Mesenchymal stem cell (in vitro differentiated cells and primary cell): Measurements from ENCODE around the gene NECAB2.

ENCODE experiments used
- DNase-seq: peaks from one replicate; pipeline ENCODE4 v3.0.0-alpha.2; 2013
- H2AFZ ChIP-seq: one replicate; pipeline ENCODE4 v1.6.1; 2013; ENCODE audit warnings: low read depth, mild to moderate bottlenecking, control low read depth, inconsistent platforms, low read length, moderate library complexity
- H2AK5ac ChIP-seq: 2 replicates; pipeline ENCODE4 v1.6.1; 2013; ENCODE audit warnings: low read length, moderate library complexity, mild to moderate bottlenecking, inconsistent platforms; ENCODE audit not compliant: severe bottlenecking
- H2BK120ac ChIP-seq: one replicate; pipeline ENCODE4 v1.6.1; 2013; ENCODE audit warnings: low read depth, mild to moderate bottlenecking, inconsistent platforms, low read length, moderate library complexity
- H2BK12ac ChIP-seq, 2 experiments: one replicate each; pipeline ENCODE4 v1.6.1; 2013; ENCODE audit warnings: inconsistent platforms in 2 of 2, low read length in 2 of 2, mild to moderate bottlenecking in 2 of 2, moderate library complexity in 2 of 2, control low read depth in 1 of 2
- H2BK15ac ChIP-seq: one replicate; pipeline ENCODE4 v1.6.1; 2013; ENCODE audit warnings: mild to moderate bottlenecking, low read depth, inconsistent platforms; ENCODE audit not compliant: poor library complexity, severe bottlenecking
- H2BK5ac ChIP-seq: 2 replicates; pipeline ENCODE4 v1.6.1; 2013; ENCODE audit warnings: low read depth, mild to moderate bottlenecking, low read length, control low read depth, inconsistent platforms; ENCODE audit not compliant: poor library complexity, severe bottlenecking
- H3K14ac ChIP-seq, 2 experiments: one replicate each; pipeline ENCODE4 v1.6.1; 2013; ENCODE audit warnings: inconsistent platforms in 2 of 2, low read length in 2 of 2, control low read depth in 1 of 2, mild to moderate bottlenecking in 1 of 2, moderate library complexity in 1 of 2
- H3K18ac ChIP-seq, 2 experiments: one replicate each; pipeline ENCODE4 v1.6.1; 2013; ENCODE audit warnings: inconsistent platforms in 2 of 2, low read length in 2 of 2, control low read depth in 1 of 2, low read depth in 1 of 2, mild to moderate bottlenecking in 1 of 2
- H3K23ac ChIP-seq, 2 experiments: one replicate each; pipeline ENCODE4 v1.6.1; 2013; ENCODE audit warnings: inconsistent platforms in 2 of 2, low read length in 2 of 2, mild to moderate bottlenecking in 2 of 2, moderate library complexity in 2 of 2, control low read depth in 1 of 2
- H3K27ac ChIP-seq: 2 replicates; pipeline ENCODE4 v1.5.1; 2013; ENCODE audit warnings: mild to moderate bottlenecking, moderate library complexity, low read length, control low read depth, inconsistent platforms; ENCODE audit not compliant: poor library complexity, severe bottlenecking
- H3K27me3 ChIP-seq, 2 experiments: 2 replicates each; pipeline versions ENCODE4 v1.6.1 to v1.7.0; 2013; ENCODE audit warnings: low read length in 2 of 2, mild to moderate bottlenecking in 2 of 2, moderate library complexity in 2 of 2, control low read depth in 1 of 2, inconsistent platforms in 1 of 2; ENCODE audit not compliant: control insufficient read depth in 1 of 2, insufficient read depth in 1 of 2
- H3K36me3 ChIP-seq, 2 experiments: 2 replicates each; pipeline versions ENCODE4 v1.6.1 to v1.7.0; 2013; ENCODE audit warnings: low read length in 2 of 2, control low read depth in 1 of 2, inconsistent platforms in 1 of 2, low read depth in 1 of 2, mild to moderate bottlenecking in 1 of 2; ENCODE audit not compliant: insufficient read depth in 2 of 2, control insufficient read depth in 1 of 2
- H3K4ac ChIP-seq, 2 experiments: one replicate each; pipeline ENCODE4 v1.6.1; 2013; ENCODE audit warnings: inconsistent platforms in 2 of 2, low read length in 2 of 2, mild to moderate bottlenecking in 2 of 2, moderate library complexity in 2 of 2, control low read depth in 1 of 2, low read depth in 1 of 2
- H3K4me1 ChIP-seq: 2 replicates; pipeline ENCODE4 v1.6.1; 2013; ENCODE audit warnings: low read depth, low read length, control low read depth; ENCODE audit not compliant: control insufficient read depth, insufficient read depth
- H3K4me2 ChIP-seq: 2 replicates; pipeline ENCODE4 v1.6.1; 2013; ENCODE audit warnings: low read length, mild to moderate bottlenecking, inconsistent platforms; ENCODE audit not compliant: poor library complexity, severe bottlenecking
- H3K4me3 ChIP-seq, 2 experiments: 2 replicates each; pipeline versions ENCODE4 v1.5.1 to v1.7.0; 2013; ENCODE audit warnings: low read length in 2 of 2, mild to moderate bottlenecking in 2 of 2, control low read depth in 1 of 2, low read depth in 1 of 2; ENCODE audit not compliant: insufficient read depth in 1 of 2
- H3K79me1 ChIP-seq: replicated peaks from 2 replicates; pipeline ENCODE4 v1.6.1; 2013; ENCODE audit warnings: mild to moderate bottlenecking, control low read depth, low read length, inconsistent platforms; ENCODE audit not compliant: poor library complexity, severe bottlenecking
- H3K9ac ChIP-seq: 2 replicates; pipeline ENCODE4 v1.7.0; 2013; ENCODE audit warnings: mild to moderate bottlenecking, low read length, moderate library complexity
- H3K9me3 ChIP-seq: 2 replicates; pipeline ENCODE4 v1.7.0; 2013; ENCODE audit warnings: mild to moderate bottlenecking, low read length; ENCODE audit not compliant: control insufficient read depth
- H4K8ac ChIP-seq: one replicate; pipeline ENCODE4 v1.6.1; 2013; ENCODE audit warnings: inconsistent platforms, mild to moderate bottlenecking, low read length, moderate library complexity
- H4K91ac ChIP-seq: one replicate; pipeline ENCODE4 v1.6.1; 2013; ENCODE audit warnings: mild to moderate bottlenecking, low read length, inconsistent platforms
- WGBS: methylation state at CpG from one replicate; pipeline ENCODE4 v1.1.7; 2013; ENCODE audit warnings: mixed read lengths; 5-methylcytosine and 5-hydroxymethylcytosine counted together

NECAB2 gene

DNA sequence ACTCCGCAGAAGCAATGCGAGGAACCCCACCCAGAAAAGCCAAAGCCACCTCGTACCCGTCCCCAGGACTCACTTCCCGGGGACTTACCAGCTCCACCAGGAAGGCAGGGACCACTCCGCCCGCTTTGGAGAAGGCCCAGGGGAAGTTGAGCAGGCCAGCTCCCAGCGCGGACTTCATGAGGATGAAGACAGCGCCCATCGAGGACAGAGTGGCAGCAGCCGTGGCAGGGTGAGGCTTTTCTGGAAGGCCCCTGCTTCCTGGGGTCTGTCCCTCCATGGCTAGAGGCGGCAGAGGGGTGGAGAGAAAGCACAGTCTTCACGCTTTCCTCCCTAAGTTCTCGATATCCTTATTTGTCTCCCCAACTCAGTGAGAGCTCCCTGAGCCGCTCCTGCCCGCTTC, 73.8 kb downstream of the NECAB2 start:
- no peak overlapping the region for H2BK5ac ChIP-seq
- no peak overlapping the region for H3K27ac ChIP-seq
- no peak overlapping the region for H3K4me3 ChIP-seq
- H2AFZ ChIP-seq: no peak overlapping the region
- no peaks in the 10 kb centered on the region for H3K9me3 ChIP-seq
- no peak overlapping the region for H2BK15ac ChIP-seq
- H3K9ac ChIP-seq: no peak overlapping the region
- H3K4ac ChIP-seq: no peak overlapping the region
- peaks cover 47% of the 10 kb centered on the region in 2 experiments for H3K27me3 ChIP-seq
- no peak overlapping the region for H3K18ac ChIP-seq
- H3K14ac ChIP-seq: no peak overlapping the region
- H2BK120ac ChIP-seq: no peak overlapping the region
- no peak overlapping the region for H4K91ac ChIP-seq
- peaks cover 4% of the 10 kb centered on the region for H3K4me1 ChIP-seq
- DNase-seq: no peak
- H3K36me3 ChIP-seq: peaks cover under 1 to 2% of the 10 kb centered on the region in 2 experiments
- H2AK5ac ChIP-seq: no peak overlapping the region
- no peak overlapping the region for H3K4me2 ChIP-seq
- WGBS: 92% methylated on average over 17 of the region's 17 CpGs
- H3K23ac ChIP-seq: no peak overlapping the region
- no peak overlapping the region for H4K8ac ChIP-seq
- H2BK12ac ChIP-seq: no peak overlapping the region
- no peaks in the 10 kb centered on the region for H3K79me1 ChIP-seq

DNA sequence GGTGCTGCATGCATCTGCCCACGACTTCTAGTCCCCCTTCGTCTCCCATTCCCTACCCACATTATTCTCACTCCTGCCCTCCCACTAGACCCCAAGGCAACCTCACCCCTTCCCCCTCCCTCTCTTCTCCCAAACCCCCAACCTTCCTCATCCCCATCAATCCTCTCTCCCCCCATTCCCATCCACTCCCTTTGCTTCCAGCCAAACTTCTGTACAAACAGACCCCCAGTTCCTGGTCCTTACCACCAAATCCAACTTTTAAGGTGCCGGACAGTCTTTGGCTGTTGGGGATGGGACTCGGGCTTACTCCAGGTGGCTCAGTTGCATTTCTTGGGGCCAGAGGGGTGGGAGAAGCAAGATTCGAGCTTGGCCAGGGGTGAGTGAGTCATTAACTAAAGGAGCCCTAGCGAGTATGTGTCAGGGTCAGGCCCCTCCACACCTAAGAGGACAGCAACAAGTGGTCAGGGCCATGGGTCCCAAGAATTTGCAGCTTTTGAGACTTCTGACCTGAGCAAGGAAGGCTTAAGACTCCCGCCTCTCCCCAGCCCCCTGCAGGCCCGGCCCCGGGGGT, 74.3 kb downstream of the NECAB2 start, which contains the start of gene SLC38A8:
TSS of gene SLC38A8 (minus strand) at position 488 of the 571 bp plus-strand sequence. CDS start 638 bp downstream, outside the sequence.
- WGBS: 65% methylated on average over 9 of the region's 9 CpGs
- no peak within 1 kb of the TSS for H3K4me3 ChIP-seq
- no peak for DNase-seq

DNA sequence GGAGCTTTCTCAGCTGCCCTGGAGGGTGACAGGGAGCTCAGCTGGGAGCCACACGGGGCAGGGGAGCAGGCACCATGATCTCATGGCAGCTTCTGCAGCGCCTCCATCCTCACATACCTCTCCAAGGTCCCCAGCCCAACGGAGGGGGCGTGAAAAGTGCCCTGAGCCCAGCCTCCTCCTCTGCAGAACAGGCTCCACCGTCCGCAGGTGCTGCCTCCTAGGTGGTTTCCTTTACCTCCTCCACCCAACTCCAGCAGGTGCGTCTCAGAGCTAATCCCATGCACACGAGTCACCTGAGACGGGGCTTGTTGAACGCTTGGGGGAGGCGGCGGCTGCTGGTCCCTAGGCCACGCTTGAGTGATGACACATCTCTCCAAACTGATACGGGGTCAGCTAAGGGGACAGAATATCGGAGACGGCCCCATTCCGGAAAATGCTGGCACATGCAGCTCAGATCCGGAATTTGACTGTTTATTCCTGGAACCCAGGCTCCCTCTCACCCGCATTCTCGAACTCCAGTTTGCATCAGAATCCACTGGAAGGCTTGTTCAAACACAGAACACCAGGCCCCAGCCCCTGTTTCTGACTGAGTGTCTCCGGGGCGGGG, 74.9 kb downstream of the NECAB2 start:
- Histone ChIP-seq H2BK120ac (no peak overlapping the region), H2AFZ (no peak overlapping the region), H4K8ac (no peak overlapping the region), H3K27me3 (peaks cover 47% of the 10 kb centered on the region in 2 experiments), H4K91ac (no peak overlapping the region), H2BK15ac (no peak overlapping the region), H3K23ac (no peak overlapping the region), H2BK5ac (no peak overlapping the region), H3K36me3 (peaks cover 12% of the 10 kb centered on the region in 2 experiments), H3K27ac (no peak overlapping the region), H2BK12ac (no peak overlapping the region), H3K9me3 (no peaks in the 10 kb centered on the region), H3K4me3 (no peak overlapping the region), H2AK5ac (no peak overlapping the region), H3K9ac (no peak overlapping the region), H3K4me1 (peaks cover 4% of the 10 kb centered on the region), H3K79me1 (no peaks in the 10 kb centered on the region), H3K14ac (no peak overlapping the region), H3K18ac (no peak overlapping the region), H3K4ac (no peak overlapping the region), H3K4me2 (no peak overlapping the region)
- 61% methylated on average over 22 of the region's 22 CpGs for WGBS
- DNase-seq: no peak

More for the DNA sequence above, 74.3 kb downstream of the NECAB2 start, which contains the start of gene SLC38A8:
- Histone ChIP-seq H3K27me3 (peaks cover 47% of the 10 kb centered on the region in 2 experiments), H2BK120ac (no peak within 1 kb of the TSS), H3K36me3 (peaks cover 6 to 8% of the 10 kb centered on the region in 2 experiments), H4K8ac (no peak within 1 kb of the TSS), H3K9ac (no peak within 1 kb of the TSS), H3K23ac (no peak within 1 kb of the TSS), H2BK12ac (no peak within 1 kb of the TSS), H3K18ac (no peak within 1 kb of the TSS), H2BK15ac (no peak within 1 kb of the TSS), H3K14ac (no peak within 1 kb of the TSS), H3K9me3 (no peaks in the 10 kb centered on the region), H2AFZ (no peak within 1 kb of the TSS), H2AK5ac (no peak within 1 kb of the TSS), H3K79me1 (no peaks in the 10 kb centered on the region), H2BK5ac (no peak within 1 kb of the TSS), H4K91ac (no peak within 1 kb of the TSS), H3K4me2 (no peak within 1 kb of the TSS), H3K4ac (no peak within 1 kb of the TSS), H3K4me1 (peaks cover 4% of the 10 kb centered on the region), H3K27ac (no peak within 1 kb of the TSS)

DNA sequence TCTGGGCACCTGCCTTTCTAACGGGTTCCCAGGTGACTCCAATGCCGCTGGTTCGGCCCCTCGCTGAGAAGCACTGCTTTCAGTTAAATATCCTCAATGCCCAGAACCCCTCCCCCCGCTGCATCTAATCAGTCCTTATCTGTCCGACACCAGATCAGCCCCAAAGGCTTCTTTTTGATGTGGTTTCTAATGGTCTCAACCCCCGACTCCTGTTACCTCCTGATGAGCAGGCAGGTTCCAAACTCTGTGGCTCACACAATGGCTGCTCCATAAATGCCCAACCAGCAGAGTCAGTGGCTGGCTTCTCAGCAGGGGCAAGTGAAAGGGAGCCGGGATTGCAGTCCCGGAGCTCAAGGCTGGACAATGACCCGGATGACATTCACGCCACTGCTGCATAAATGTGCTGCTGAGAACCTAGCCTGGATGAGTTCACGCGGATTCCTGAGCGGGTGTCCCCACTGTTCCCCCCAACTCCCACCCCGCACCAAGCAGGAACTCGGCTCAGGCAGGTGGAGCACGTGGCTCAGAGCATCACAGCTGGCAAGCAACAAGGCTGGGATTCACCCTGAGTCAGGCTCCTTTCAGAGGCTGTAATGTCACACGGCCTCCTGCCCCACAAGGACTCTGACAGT, 75.6 kb downstream of the NECAB2 start:
- Histone ChIP-seq H3K23ac (no peak overlapping the region), H3K18ac (no peak overlapping the region)
- WGBS: 58% methylated on average over 18 of the region's 18 CpGs

More for the DNA sequence above, 75.6 kb downstream of the NECAB2 start:
- Histone ChIP-seq H3K4me2 (no peak overlapping the region), H4K8ac (no peak overlapping the region), H3K4ac (no peak overlapping the region), H3K27ac (no peak overlapping the region), H2BK15ac (no peak overlapping the region), H3K36me3 (peaks cover 15 to 17% of the 10 kb centered on the region in 2 experiments), H2AFZ (no peak overlapping the region), H3K9ac (no peak overlapping the region), H2AK5ac (no peak overlapping the region), H2BK5ac (no peak overlapping the region), H2BK120ac (no peak overlapping the region), H3K14ac (no peak overlapping the region), H3K9me3 (no peaks in the 10 kb centered on the region), H3K79me1 (no peaks in the 10 kb centered on the region), H2BK12ac (no peak overlapping the region), H3K27me3 (peaks cover 47% of the 10 kb centered on the region in 2 experiments), H4K91ac (peak overlapping the region; percentile 11), H3K4me1 (peaks cover 4% of the 10 kb centered on the region), H3K4me3 (no peak overlapping the region)
- no peak for DNase-seq
